ENCODE measurements around the gene COL5A2.

Gene COL5A2

DNA sequence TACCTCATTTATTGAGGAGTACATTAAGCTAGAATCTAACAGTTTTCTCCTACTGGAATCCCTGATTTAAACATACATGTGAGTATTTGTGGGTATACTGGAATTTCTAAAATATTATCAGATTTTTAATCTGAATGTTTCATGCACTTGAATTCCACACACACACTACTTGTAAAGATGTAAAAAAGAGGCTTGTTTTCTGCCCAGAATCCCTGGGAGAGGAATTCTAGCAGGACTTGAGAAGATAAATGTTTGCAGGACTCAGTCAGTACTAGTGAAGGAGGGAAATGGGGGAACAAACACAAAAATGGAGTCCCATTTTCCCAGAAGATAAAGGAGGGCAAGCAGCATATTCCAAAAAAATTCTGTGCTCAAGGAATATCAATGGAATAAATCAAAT lies 17.0 kb downstream of the COL5A2 start:
- no peaks in the 10 kb centered on the region for H4K20me1 ChIP-seq (ENCODE audit: low read depth, low read length)
- no peak overlapping the region for H3K9ac ChIP-seq (ENCODE audit: low read length)
- no peak overlapping the region for H2AFZ ChIP-seq (ENCODE audit: low read depth, low read length, severe bottlenecking)
- H3K4me3 ChIP-seq (ENCODE audit: insufficient read depth, low read length, poor library complexity, severe bottlenecking): no peak overlapping the region
- no peaks in the 10 kb centered on the region for H3K9me3 ChIP-seq (ENCODE audit: insufficient read depth, low read length)
- no peaks in the 10 kb centered on the region for H3F3A ChIP-seq (ENCODE audit: insufficient read depth)
- no peaks in the 10 kb centered on the region for H3K27me3 ChIP-seq (ENCODE audit: low read length)
- no peak for TF ChIP-seq EZH2phosphoT487 (conservative IDR thresholded peaks at IDR 0.05; ENCODE audit: low read length)
- TF ChIP-seq, protein P1, sequence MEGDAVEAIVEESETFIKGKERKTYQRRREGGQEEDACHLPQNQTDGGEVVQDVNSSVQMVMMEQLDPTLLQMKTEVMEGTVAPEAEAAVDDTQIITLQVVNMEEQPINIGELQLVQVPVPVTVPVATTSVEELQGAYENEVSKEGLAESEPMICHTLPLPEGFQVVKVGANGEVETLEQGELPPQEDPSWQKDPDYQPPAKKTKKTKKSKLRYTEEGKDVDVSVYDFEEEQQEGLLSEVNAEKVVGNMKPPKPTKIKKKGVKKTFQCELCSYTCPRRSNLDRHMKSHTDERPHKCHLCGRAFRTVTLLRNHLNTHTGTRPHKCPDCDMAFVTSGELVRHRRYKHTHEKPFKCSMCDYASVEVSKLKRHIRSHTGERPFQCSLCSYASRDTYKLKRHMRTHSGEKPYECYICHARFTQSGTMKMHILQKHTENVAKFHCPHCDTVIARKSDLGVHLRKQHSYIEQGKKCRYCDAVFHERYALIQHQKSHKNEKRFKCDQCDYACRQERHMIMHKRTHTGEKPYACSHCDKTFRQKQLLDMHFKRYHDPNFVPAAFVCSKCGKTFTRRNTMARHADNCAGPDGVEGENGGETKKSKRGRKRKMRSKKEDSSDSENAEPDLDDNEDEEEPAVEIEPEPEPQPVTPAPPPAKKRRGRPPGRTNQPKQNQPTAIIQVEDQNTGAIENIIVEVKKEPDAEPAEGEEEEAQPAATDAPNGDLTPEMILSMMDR (IDR thresholded peaks at IDR 0.05; ENCODE audit: insufficient read depth, low read length, poor library complexity, severe bottlenecking): no peak
- H3K36me3 ChIP-seq (ENCODE audit: low read length): no peaks in the 10 kb centered on the region
- no peaks in the 10 kb centered on the region for H3K9me2 ChIP-seq (replicated peaks; ENCODE audit: insufficient read depth, low read length)
- H3K27ac ChIP-seq (ENCODE audit: low read depth, low read length): no peak overlapping the region
- no peaks in the 10 kb centered on the region for H3K79me2 ChIP-seq (ENCODE audit: insufficient read depth, low read length)
- H3K4me2 ChIP-seq (ENCODE audit: low read depth, low read length, poor library complexity, severe bottlenecking): no peak overlapping the region

DNA sequence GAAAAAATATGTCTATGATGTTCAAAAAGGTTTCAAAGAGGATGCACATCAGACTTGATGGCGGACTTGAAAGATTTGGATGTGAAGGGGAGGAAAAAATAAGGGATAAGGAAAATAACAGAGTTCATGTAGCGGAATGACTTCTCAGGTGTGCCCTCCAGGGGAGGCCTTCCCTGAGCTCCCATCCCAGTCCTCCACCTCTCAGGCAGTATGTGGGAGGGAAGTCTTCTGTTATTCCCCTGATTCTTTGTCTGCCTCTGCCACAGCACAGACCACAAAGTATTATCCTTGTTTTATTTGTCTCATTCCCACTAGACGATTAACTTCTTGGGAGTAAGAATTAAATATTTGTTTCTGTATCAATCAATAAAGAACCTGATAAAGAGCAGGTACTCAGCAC lies 17.7 kb downstream of the COL5A2 start:
- Histone ChIP-seq H2AFZ (ENCODE audit: low read depth, low read length, severe bottlenecking) (no peak overlapping the region), H3K36me3 (ENCODE audit: low read length) (no peaks in the 10 kb centered on the region), H3F3A (ENCODE audit: insufficient read depth) (no peaks in the 10 kb centered on the region), H3K9ac (ENCODE audit: low read length) (no peak overlapping the region), H4K20me1 (ENCODE audit: low read depth, low read length) (no peaks in the 10 kb centered on the region), H3K4me3 (ENCODE audit: insufficient read depth, low read length, poor library complexity, severe bottlenecking) (no peak overlapping the region), H3K9me3 (ENCODE audit: insufficient read depth, low read length) (no peaks in the 10 kb centered on the region), H3K27ac (ENCODE audit: low read depth, low read length) (no peak overlapping the region), H3K9me2 (replicated peaks; ENCODE audit: insufficient read depth, low read length) (no peaks in the 10 kb centered on the region), H3K27me3 (ENCODE audit: low read length) (no peaks in the 10 kb centered on the region), H3K4me2 (ENCODE audit: low read depth, low read length, poor library complexity, severe bottlenecking) (no peak overlapping the region), H3K79me2 (ENCODE audit: insufficient read depth, low read length) (no peaks in the 10 kb centered on the region)
- no peak for TF ChIP-seq EZH2phosphoT487 (conservative IDR thresholded peaks at IDR 0.05; ENCODE audit: low read length)
- TF ChIP-seq, protein P1 (IDR thresholded peaks at IDR 0.05; ENCODE audit: insufficient read depth, low read length, poor library complexity, severe bottlenecking): no peak

DNA sequence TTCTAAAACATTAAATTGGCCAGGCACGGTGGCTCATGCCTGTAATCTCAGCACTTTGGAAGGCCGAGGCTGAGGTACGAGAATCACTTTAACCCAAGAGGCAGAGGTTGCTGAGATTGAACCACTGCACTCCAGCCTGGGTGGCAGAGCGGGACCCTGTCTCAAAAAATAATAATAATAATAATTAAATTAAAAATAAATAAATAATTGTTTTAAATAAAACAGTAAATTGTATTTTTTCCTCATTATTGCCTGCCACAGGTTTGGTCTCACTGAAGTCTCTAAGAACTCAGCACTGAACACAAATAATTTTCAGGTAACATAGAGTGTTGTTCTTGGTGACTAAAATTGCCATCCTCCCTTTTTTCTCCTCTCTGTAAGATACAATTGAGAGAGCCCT lies 19.8 kb downstream of the COL5A2 start:
- H3K36me3 ChIP-seq (ENCODE audit: low read length): no peaks in the 10 kb centered on the region
- H3F3A ChIP-seq (ENCODE audit: insufficient read depth): no peaks in the 10 kb centered on the region
- H3K4me2 ChIP-seq (ENCODE audit: low read depth, low read length, poor library complexity, severe bottlenecking): no peak overlapping the region
- TF ChIP-seq, protein P1 (IDR thresholded peaks at IDR 0.05; ENCODE audit: insufficient read depth, low read length, poor library complexity, severe bottlenecking): no peak
- no peak for TF ChIP-seq EZH2phosphoT487 (conservative IDR thresholded peaks at IDR 0.05; ENCODE audit: low read length)
- no peaks in the 10 kb centered on the region for H4K20me1 ChIP-seq (ENCODE audit: low read depth, low read length)
- H3K4me3 ChIP-seq (ENCODE audit: insufficient read depth, low read length, poor library complexity, severe bottlenecking): no peak overlapping the region
- no peaks in the 10 kb centered on the region for H3K27me3 ChIP-seq (ENCODE audit: low read length)
- no peaks in the 10 kb centered on the region for H3K9me3 ChIP-seq (ENCODE audit: insufficient read depth, low read length)
- H3K9ac ChIP-seq (ENCODE audit: low read length): no peak overlapping the region
- H2AFZ ChIP-seq (ENCODE audit: low read depth, low read length, severe bottlenecking): no peak overlapping the region
- no peak overlapping the region for H3K27ac ChIP-seq (ENCODE audit: low read depth, low read length)
- no peaks in the 10 kb centered on the region for H3K79me2 ChIP-seq (ENCODE audit: insufficient read depth, low read length)
- no peaks in the 10 kb centered on the region for H3K9me2 ChIP-seq (replicated peaks; ENCODE audit: insufficient read depth, low read length)
